Smooth muscle cell (in vitro differentiated cells): ENCODE results near the gene SMG7. TPM values are rescaled to one million over a fixed set of nuclear protein-coding genes. Genes with fewer than 3 reads are reported as not detected.

Experiments
- DNase-seq: peaks from one replicate; lab custom pipeline; 2025; ENCODE audit not compliant: unreplicated experiment; lab: John Stamatoyannopoulos, UW
- H2AFZ ChIP-seq: fragments of 200-600 bp; sonication (generic); 2 replicates; pipeline ENCODE4 v1.6.0; 2016; ENCODE audit warnings: antibody characterized with exemption, low read depth, mild to moderate bottlenecking
- H3F3A ChIP-seq: fragments of 200-600 bp; sonication (generic); 2 replicates; pipeline ENCODE4 v1.6.0; 2017; ENCODE audit warnings: antibody characterized with exemption, low read depth
- H3K27ac ChIP-seq: fragments of 200-600 bp; sonication (generic); 2 replicates; pipeline ENCODE4 v1.5.1; 2016; ENCODE audit warnings: low read depth, mild to moderate bottlenecking
- H3K27me3 ChIP-seq: fragments of 200-600 bp; sonication (generic); 2 replicates; pipeline ENCODE4 v1.6.1; 2016; ENCODE audit warnings: low read depth, mild to moderate bottlenecking
- H3K36me3 ChIP-seq: fragments of 200-600 bp; sonication (generic); 2 replicates; pipeline ENCODE4 v1.5.1; 2016; ENCODE audit warnings: low read depth
- H3K4me1 ChIP-seq: fragments of 200-600 bp; sonication (generic); 2 replicates; pipeline ENCODE4 v1.5.1; 2016; ENCODE audit warnings: low read depth
- H3K4me2 ChIP-seq: fragments of 200-600 bp; sonication (generic); 2 replicates; pipeline ENCODE4 v1.6.0; 2016; ENCODE audit warnings: mild to moderate bottlenecking
- H3K4me3 ChIP-seq: fragments of 200-600 bp; sonication (generic); 2 replicates; pipeline ENCODE4 v1.5.1; 2016; ENCODE audit warnings: mild to moderate bottlenecking
- H3K79me2 ChIP-seq: fragments of 200-600 bp; sonication (generic); 2 replicates; pipeline ENCODE4 v1.6.0; 2016; ENCODE audit warnings: low read depth, mild to moderate bottlenecking
- H3K9ac ChIP-seq: fragments of 200-600 bp; sonication (generic); 2 replicates; pipeline ENCODE4 v1.6.0; 2016; ENCODE audit warnings: low read depth
- H3K9me3 ChIP-seq: fragments of 200-600 bp; sonication (generic); replicated peaks from 2 replicates; pipeline ENCODE4 v1.5.1; 2016; ENCODE audit warnings: low read depth
- H4K20me1 ChIP-seq: fragments of 200-600 bp; sonication (generic); 2 replicates; pipeline ENCODE4 v1.6.0; 2016; ENCODE audit warnings: low read depth
- CTCF ChIP-seq: fragments of 200-600 bp; sonication (generic); IDR thresholded peaks from 2 replicates; pipeline ENCODE4 v1.5.1; 2017; ENCODE audit warnings: borderline replicate concordance, mild to moderate bottlenecking, antibody characterized with exemption; ENCODE audit not compliant: insufficient read depth, poor library complexity, severe bottlenecking
- WGBS: methylation state at CpG from one replicate; pipeline ENCODE4 v1.1.7; 2016; ENCODE audit warnings: low lambda C conversion rate; 5-methylcytosine and 5-hydroxymethylcytosine counted together
- polyA plus RNA-seq: library from polyadenylated mRNA; unstranded; fragments of >200 nt; fragmentation: Nextera tagmentation; extraction: Ambion mirVana; gene quantifications from 2 replicates; pipeline ENCODE4 v1.2.1, GENCODE V29; 2016
- total RNA-seq: library from RNA; depleted of rRNA; stranded (reverse); fragments of >200 nt; gene quantifications from 2 replicates; pipeline ENCODE4 v1.2.3, GENCODE V29; 2014

The SMG7 gene
- total and polyA plus RNA-seq, 2 experiments from 2014 or later = 18.3 to 40.4 TPM

- Histone ChIP-seq H3K27me3 (no peaks in the 10 kb centered on the region), H3K79me2 (no peaks in the 10 kb centered on the region), H3F3A (no peaks in the 10 kb centered on the region), H4K20me1 (no peaks in the 10 kb centered on the region), H3K9ac (no peak overlapping the region), H3K4me3 (no peak overlapping the region), H3K4me2 (no peak overlapping the region), H2AFZ (no peak overlapping the region), H3K27ac (no peak overlapping the region), H3K9me3 (no peaks in the 10 kb centered on the region), H3K36me3 (peaks cover 36% of the 10 kb centered on the region), H3K4me1 (no peaks in the 10 kb centered on the region)
- 92% methylated on average over 4 of the region's 4 CpGs for WGBS
- no peak for TF ChIP-seq CTCF
- DNase-seq = no peak
Measured at GRCh38 chr1:183537405-183537804, 65.1 kb downstream of the SMG7 start.

DNA sequence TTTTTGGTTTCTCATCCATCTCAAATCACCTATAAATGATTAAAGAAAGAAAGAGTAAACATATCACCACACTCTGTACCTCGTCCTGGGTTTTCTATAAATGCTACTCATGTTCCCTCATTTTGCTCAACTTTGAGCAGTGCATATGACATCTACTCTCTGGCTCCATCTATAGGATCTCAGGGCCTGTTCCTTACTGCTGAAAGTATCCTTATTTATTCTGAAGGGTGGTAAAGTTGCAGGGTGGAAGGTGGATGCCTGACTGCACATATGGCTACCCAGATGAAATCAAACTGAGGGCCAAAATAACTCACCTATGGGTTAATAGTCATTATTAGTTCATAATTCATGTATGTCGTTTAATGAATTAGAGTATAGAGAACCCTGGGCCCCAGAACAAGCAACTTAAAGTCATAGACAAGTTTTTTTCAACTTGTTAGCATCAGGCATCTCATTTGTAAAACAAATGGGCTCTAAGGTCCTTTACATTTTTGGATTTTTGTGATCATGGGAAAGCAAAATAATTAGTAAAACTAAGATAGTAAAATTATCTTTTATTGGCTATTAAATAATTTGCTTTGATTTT is 71.4 kb downstream of the SMG7 start:
- H3K4me1 ChIP-seq = peaks cover 7% of the 10 kb centered on the region
- no peak overlapping the region for H3K9ac ChIP-seq
- DNase-seq = no peak
- H2AFZ ChIP-seq = no peak overlapping the region
- no peak overlapping the region for H3K4me3 ChIP-seq
- H3K36me3 ChIP-seq = peaks cover 29% of the 10 kb centered on the region
- H3K27ac ChIP-seq = peak overlapping the region; percentile 0
- H3K79me2 ChIP-seq = no peaks in the 10 kb centered on the region
- no peaks in the 10 kb centered on the region for H3F3A ChIP-seq
- H4K20me1 ChIP-seq = no peaks in the 10 kb centered on the region
- no peak overlapping the region for H3K4me2 ChIP-seq
- no peaks in the 10 kb centered on the region for H3K27me3 ChIP-seq
- 60% methylated on average over 2 of the region's 2 CpGs for WGBS
- peak; percentile 52 for TF ChIP-seq CTCF
- no peaks in the 10 kb centered on the region for H3K9me3 ChIP-seq

DNA sequence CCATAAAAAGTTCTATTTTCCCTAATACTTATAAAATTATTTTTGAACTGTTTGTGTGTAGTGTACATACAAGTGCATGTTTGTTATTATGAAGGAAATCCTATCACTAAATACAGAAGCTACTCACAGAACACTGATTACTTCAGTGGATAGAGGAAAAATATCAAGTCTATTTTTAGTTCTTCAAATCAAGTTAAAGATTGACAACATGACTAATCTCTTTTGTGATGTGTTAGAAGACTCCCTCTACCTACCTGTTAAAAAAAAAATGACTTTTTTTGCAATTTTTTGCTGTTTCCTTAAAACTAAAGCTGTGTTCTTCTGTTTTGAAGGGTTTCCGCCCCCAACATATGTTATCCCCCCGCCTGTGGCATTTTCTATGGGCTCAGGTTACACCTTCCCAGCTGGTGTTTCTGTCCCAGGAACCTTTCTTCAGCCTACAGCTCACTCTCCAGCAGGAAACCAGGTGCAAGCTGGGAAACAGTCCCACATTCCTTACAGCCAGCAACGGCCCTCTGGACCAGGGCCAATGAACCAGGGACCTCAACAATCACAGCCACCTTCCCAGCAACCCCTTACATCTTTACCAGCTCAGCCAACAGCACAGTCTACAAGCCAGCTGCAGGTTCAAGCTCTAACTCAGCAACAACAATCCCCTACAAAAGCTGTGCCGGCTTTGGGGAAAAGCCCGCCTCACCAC is 72.4 kb downstream of the SMG7 start:
- Histone ChIP-seq H3K4me1 (peaks cover 7% of the 10 kb centered on the region), H3K4me3 (no peak overlapping the region), H2AFZ (no peak overlapping the region), H3F3A (no peaks in the 10 kb centered on the region), H4K20me1 (no peaks in the 10 kb centered on the region), H3K36me3 (peaks cover 36% of the 10 kb centered on the region), H3K27ac (no peak overlapping the region), H3K27me3 (no peaks in the 10 kb centered on the region), H3K9ac (no peak overlapping the region), H3K79me2 (no peaks in the 10 kb centered on the region), H3K9me3 (no peaks in the 10 kb centered on the region), H3K4me2 (no peak overlapping the region)
- no peak for TF ChIP-seq CTCF
- no peak for DNase-seq
- over 99% methylated on average over 5 of the region's 5 CpGs for WGBS

DNA sequence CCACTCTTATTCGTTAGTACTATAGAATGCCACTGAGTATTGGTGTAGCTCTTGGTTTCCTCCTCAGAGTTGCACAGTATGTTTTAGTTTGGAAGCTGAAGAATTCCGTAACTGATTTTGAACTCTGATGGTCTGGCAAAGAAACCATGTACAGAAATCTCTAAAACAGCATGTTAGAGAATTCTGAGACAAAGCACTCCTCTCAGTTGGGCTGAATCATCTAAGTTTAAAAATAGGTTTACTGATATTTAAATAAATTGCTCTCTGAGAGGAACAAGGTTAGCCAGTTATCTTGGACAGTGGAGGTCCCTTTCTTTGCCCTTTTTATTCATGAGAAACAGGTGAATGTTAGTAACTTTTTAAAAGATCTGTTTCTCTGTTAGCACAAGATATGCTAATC is 74.1 kb downstream of the SMG7 start:
- Histone ChIP-seq H3K9me3 (no peaks in the 10 kb centered on the region), H3K9ac (no peak overlapping the region), H3K4me1 (peaks cover 7% of the 10 kb centered on the region), H3K27me3 (no peaks in the 10 kb centered on the region), H3F3A (no peaks in the 10 kb centered on the region), H3K4me2 (no peak overlapping the region), H2AFZ (no peak overlapping the region), H3K27ac (no peak overlapping the region), H3K79me2 (no peaks in the 10 kb centered on the region), H3K36me3 (peaks cover 40% of the 10 kb centered on the region), H4K20me1 (no peaks in the 10 kb centered on the region), H3K4me3 (no peak overlapping the region)
- no peak for TF ChIP-seq CTCF
- 90% methylated on average over 2 of the region's 2 CpGs for WGBS
- no peak for DNase-seq
